ENCODE results near the gene KLF12.

- TF ChIP-seq EZH2phosphoT487 (IDR thresholded peaks at IDR 0.05) (no peak), EZH2 (IDR thresholded peaks at IDR 0.05) (no peak)
- TF ChIP-seq, protein P1, sequence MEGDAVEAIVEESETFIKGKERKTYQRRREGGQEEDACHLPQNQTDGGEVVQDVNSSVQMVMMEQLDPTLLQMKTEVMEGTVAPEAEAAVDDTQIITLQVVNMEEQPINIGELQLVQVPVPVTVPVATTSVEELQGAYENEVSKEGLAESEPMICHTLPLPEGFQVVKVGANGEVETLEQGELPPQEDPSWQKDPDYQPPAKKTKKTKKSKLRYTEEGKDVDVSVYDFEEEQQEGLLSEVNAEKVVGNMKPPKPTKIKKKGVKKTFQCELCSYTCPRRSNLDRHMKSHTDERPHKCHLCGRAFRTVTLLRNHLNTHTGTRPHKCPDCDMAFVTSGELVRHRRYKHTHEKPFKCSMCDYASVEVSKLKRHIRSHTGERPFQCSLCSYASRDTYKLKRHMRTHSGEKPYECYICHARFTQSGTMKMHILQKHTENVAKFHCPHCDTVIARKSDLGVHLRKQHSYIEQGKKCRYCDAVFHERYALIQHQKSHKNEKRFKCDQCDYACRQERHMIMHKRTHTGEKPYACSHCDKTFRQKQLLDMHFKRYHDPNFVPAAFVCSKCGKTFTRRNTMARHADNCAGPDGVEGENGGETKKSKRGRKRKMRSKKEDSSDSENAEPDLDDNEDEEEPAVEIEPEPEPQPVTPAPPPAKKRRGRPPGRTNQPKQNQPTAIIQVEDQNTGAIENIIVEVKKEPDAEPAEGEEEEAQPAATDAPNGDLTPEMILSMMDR (IDR thresholded peaks at IDR 0.05) = no peak
Measured at GRCh38 chr13:74148352-74148751, 14.1 kb upstream of the KLF12 start.
